Stimulated activated CD8-positive, alpha-beta memory T cell treated with anti-CD3 and anti-CD28 coated beads, Interleukin-7, amount 100 ng/mL, for 24 hours (primary cell): ENCODE results near the gene C1QTNF1.

ENCODE experiments used
- DNase-seq: peaks from one replicate; pipeline ENCODE4 v3.0.0-alpha.2; 2020; ENCODE audit warnings: low read depth

Gene C1QTNF1

GRCh38 chr17:79023886-79024771, at the start of gene C1QTNF1:
Gene C1QTNF1, plus strand, starts transcription at chr17:79024169. Its CDS starts 19,800 bp downstream, at chr17:79043969.
- DNase-seq, result no peak

- no peak for DNase-seq
Observed at GRCh38 chr17:78974635-78975591, 49.1 kb upstream of the C1QTNF1 start.

GRCh38 chr17:78976907-78977680, 46.9 kb upstream of the C1QTNF1 start:
- DNase-seq, result no peak

- no peak for DNase-seq
Observed at GRCh38 chr17:78977681-78977943, 46.4 kb upstream of the C1QTNF1 start.

- no peak for DNase-seq
Observed at GRCh38 chr17:78977997-78978973, 45.7 kb upstream of the C1QTNF1 start.

- no peak for DNase-seq
Observed at GRCh38 chr17:78979780-78980623, 44.0 kb upstream of the C1QTNF1 start, which contains the start of gene LGALS3BP. Gene LGALS3BP, minus strand, starts transcription at chr17:78979923. Its CDS starts 2,732 bp downstream, at chr17:78977191.

- DNase-seq, result no peak
Observed at GRCh38 chr17:78980624-78980972, 43.4 kb upstream of the C1QTNF1 start.

- no peak for DNase-seq
Observed at GRCh38 chr17:78981010-78981888, 42.7 kb upstream of the C1QTNF1 start.

GRCh38 chr17:78985395-78985794, 38.6 kb upstream of the C1QTNF1 start:
- DNase-seq, result no peak

- no peak for DNase-seq
Observed at GRCh38 chr17:78986048-78986648, 37.8 kb upstream of the C1QTNF1 start.

GRCh38 chr17:78986649-78987328, 37.2 kb upstream of the C1QTNF1 start:
- DNase-seq, result no peak

GRCh38 chr17:78988152-78988551, 35.8 kb upstream of the C1QTNF1 start:
- DNase-seq, result no peak

GRCh38 chr17:78990349-78991016, 33.5 kb upstream of the C1QTNF1 start:
- no peak for DNase-seq

- no peak for DNase-seq
Observed at GRCh38 chr17:78991017-78991738, 32.8 kb upstream of the C1QTNF1 start.

- DNase-seq, result no peak
Observed at GRCh38 chr17:78991906-78992532, 31.9 kb upstream of the C1QTNF1 start.

- DNase-seq, result no peak
Observed at GRCh38 chr17:78992542-78993212, 31.3 kb upstream of the C1QTNF1 start.
